H1 (cell line): ENCODE data around the gene RERE.

Source experiments
- EGR1 ChIP-seq: IDR thresholded peaks from 2 replicates; pipeline ENCODE4 v1.6.1; 2011; ENCODE audit warnings: low read depth, low read length, borderline replicate concordance
- EP300 ChIP-seq, 2 experiments: IDR thresholded peaks; 1 replicate in 1 of 2; 2 replicates in 1 of 2; pipeline ENCODE4 v1.6.1; 2011 to 2012; ENCODE audit warnings: low read depth in 2 of 2, low read length in 2 of 2, mild to moderate bottlenecking in 2 of 2, borderline replicate concordance in 1 of 2, inconsistent platforms in 1 of 2, moderate library complexity in 1 of 2
- EZH2 ChIP-seq: fragments of 200-600 bp; sonication (generic); IDR thresholded peaks from 2 replicates; pipeline ENCODE4 v1.7.1; 2012; ENCODE audit warnings: low read depth, mild to moderate bottlenecking, moderate library complexity, low read length, inconsistent platforms; ENCODE audit not compliant: severe bottlenecking
- JUND ChIP-seq: IDR thresholded peaks from 2 replicates; pipeline ENCODE4 v1.6.1; 2011; ENCODE audit warnings: mild to moderate bottlenecking, improper control_type of control experiment, low read length
- KDM1A ChIP-seq: fragments of 200-600, 300-600 bp; sonication (generic); IDR thresholded peaks from 2 replicates; pipeline ENCODE4 v1.7.1; 2016; ENCODE audit warnings: mild to moderate bottlenecking, low read length, borderline replicate concordance
- PHF8 ChIP-seq: fragments of 200-600 bp; sonication (generic); conservative IDR thresholded peaks from 2 replicates; pipeline ENCODE4 v1.7.1; 2012; ENCODE audit warnings: low read depth, mild to moderate bottlenecking, inconsistent platforms, low read length, moderate library complexity
- POLR2AphosphoS5 ChIP-seq: IDR thresholded peaks from 2 replicates; pipeline ENCODE4 v1.6.1; 2011; ENCODE audit warnings: low read depth, low read length
- RAD21 ChIP-seq, 2 experiments: IDR thresholded peaks in 1 of 2; conservative IDR thresholded peaks in 1 of 2; 2 replicates each; pipeline ENCODE4 v1.6.1; 2011; ENCODE audit warnings: low read depth in 2 of 2, low read length in 2 of 2, improper control_type of control experiment in 1 of 2, inconsistent platforms in 1 of 2, mild to moderate bottlenecking in 1 of 2, moderate library complexity in 1 of 2
- SP1 ChIP-seq: IDR thresholded peaks from 2 replicates; pipeline ENCODE4 v1.6.1; 2011; ENCODE audit warnings: low read depth, low read length
- SUZ12 ChIP-seq: fragments of 200-600 bp; sonication (generic); IDR thresholded peaks from 2 replicates; pipeline ENCODE4 v1.6.1; 2012; ENCODE audit warnings: mild to moderate bottlenecking, inconsistent platforms, low read length, moderate library complexity, mixed read lengths
- TF ChIP-seq, protein P1 (sequence below): IDR thresholded peaks from 2 replicates; pipeline ENCODE4 v1.6.1; 2011; ENCODE audit warnings: low read depth, mild to moderate bottlenecking, low read length; ENCODE audit not compliant: insufficient read depth
- TF ChIP-seq, protein P2 (sequence below), 3 experiments: IDR thresholded peaks; 1 replicate in 2 of 3; 2 replicates in 1 of 3; pipeline versions ENCODE4 v1.5.1 to v1.6.1; 2011; ENCODE audit warnings: low read length in 3 of 3, mild to moderate bottlenecking in 3 of 3, inconsistent platforms in 2 of 3, low read depth in 1 of 3, moderate library complexity in 1 of 3; ENCODE audit not compliant: insufficient read depth in 1 of 3; ENCODE audit errors: control extremely low read depth in 1 of 3

- TF ChIP-seq PHF8 (no peak), POLR2AphosphoS5 (no peak), RAD21 (IDR thresholded peaks at IDR 0.05 in 1 of 2, conservative IDR thresholded peaks at IDR 0.05 in 1 of 2; ENCODE audit: low read depth in 2 of 2, low read length in 2 of 2) (no peak), JUND (no peak), EP300 (IDR thresholded peaks at IDR 0.05; ENCODE audit: borderline replicate concordance in 1 of 2, low read depth in 2 of 2, low read length in 2 of 2) (no peak), SP1 (no peak), SUZ12 (no peak), EZH2 (no peak), EGR1 (no peak), KDM1A (no peak)
- TF ChIP-seq, protein P1, sequence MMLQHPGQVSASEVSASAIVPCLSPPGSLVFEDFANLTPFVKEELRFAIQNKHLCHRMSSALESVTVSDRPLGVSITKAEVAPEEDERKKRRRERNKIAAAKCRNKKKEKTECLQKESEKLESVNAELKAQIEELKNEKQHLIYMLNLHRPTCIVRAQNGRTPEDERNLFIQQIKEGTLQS = no peak
- TF ChIP-seq, protein P2, sequence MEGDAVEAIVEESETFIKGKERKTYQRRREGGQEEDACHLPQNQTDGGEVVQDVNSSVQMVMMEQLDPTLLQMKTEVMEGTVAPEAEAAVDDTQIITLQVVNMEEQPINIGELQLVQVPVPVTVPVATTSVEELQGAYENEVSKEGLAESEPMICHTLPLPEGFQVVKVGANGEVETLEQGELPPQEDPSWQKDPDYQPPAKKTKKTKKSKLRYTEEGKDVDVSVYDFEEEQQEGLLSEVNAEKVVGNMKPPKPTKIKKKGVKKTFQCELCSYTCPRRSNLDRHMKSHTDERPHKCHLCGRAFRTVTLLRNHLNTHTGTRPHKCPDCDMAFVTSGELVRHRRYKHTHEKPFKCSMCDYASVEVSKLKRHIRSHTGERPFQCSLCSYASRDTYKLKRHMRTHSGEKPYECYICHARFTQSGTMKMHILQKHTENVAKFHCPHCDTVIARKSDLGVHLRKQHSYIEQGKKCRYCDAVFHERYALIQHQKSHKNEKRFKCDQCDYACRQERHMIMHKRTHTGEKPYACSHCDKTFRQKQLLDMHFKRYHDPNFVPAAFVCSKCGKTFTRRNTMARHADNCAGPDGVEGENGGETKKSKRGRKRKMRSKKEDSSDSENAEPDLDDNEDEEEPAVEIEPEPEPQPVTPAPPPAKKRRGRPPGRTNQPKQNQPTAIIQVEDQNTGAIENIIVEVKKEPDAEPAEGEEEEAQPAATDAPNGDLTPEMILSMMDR (IDR thresholded peaks at IDR 0.05; ENCODE audit: control extremely low read depth in 1 of 3, insufficient read depth in 1 of 3, low read depth in 1 of 3, low read length in 3 of 3) = no peak
Observed at GRCh38 chr1:8324176-8324810, 493.1 kb downstream of the RERE start.
